Bronchial epithelial cell (primary cell): Measurements from ENCODE around the gene CAMK2D. TPM values are rescaled to one million over a fixed set of nuclear protein-coding genes. Genes with fewer than 3 reads are reported as not detected.

ENCODE experiments used
- DNase-seq: peaks from one replicate; pipeline ENCODE4 v3.0.0-alpha.2; 2010; ENCODE audit warnings: low read depth
- FAIRE-seq: peaks from 2 replicates; lab custom pipeline; 2011; peaks lifted over from hg19 to GRCh38; lab: Jason Lieb, UNC
- H3K27me3 ChIP-seq: 2 replicates; pipeline ENCODE4 v1.5.1; 2011; ENCODE audit warnings: low read length; ENCODE audit not compliant: control insufficient read depth, insufficient read depth
- H3K36me3 ChIP-seq: 2 replicates; pipeline ENCODE4 v1.5.1; 2011; ENCODE audit warnings: low read length; ENCODE audit not compliant: control insufficient read depth, insufficient read depth
- H3K4me3 ChIP-seq: 2 replicates; pipeline ENCODE4 v1.5.1; 2011; ENCODE audit warnings: mild to moderate bottlenecking, low read depth, low read length, control low read depth
- total RNA-seq: library from RNA; depleted of rRNA; stranded (reverse); fragments of >200 nt; gene quantifications from 2 replicates; pipeline ENCODE4 v1.2.1, GENCODE V29; 2014
- TF ChIP-seq, protein P1 (sequence below): IDR thresholded peaks from 2 replicates; pipeline ENCODE4 v1.5.1; 2011; ENCODE audit warnings: mild to moderate bottlenecking, moderate library complexity, low read length, control low read depth, inconsistent platforms; ENCODE audit not compliant: insufficient read depth, severe bottlenecking

Gene CAMK2D
- total RNA-seq, 1 donor from 2014 or later = 50.8 TPM

DNA sequence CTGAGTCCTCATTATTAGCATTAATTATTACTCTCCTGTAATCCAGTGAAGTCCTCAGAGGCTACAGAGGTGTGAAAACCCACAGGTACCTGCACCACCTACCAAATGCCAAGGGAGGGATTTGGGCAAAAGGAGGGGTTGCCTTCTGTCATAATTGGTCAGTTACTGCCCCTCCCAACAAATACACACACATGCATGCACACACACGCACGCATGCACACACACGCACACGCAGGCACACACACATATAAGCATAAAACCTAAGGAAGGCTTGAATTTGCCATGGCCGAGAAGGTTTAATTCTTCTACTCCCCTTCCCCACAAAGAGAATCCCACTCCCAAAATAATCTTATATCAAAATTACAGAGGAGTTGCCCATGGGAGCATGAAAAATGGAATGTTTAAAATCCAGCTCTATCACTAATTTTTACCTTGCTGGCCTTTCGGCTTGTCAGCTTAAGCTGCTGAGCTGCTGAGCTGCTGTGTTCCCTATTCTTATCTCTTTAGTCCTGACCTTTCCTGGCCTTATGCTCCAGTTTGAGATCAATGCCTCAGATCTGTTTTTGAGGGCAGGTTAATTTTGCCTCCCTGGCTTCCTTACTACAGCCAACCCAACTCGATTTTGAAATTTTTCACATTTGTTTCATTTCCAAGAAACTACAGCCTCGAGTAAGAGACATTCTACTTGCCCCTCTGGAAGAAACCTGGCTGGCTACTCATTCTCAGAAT lies 95.0 kb downstream of the CAMK2D start:
- FAIRE-seq (no peak), DNase-seq (no peak)
- H3K4me3 ChIP-seq = no peak overlapping the region
- H3K27me3 ChIP-seq = no peaks in the 10 kb centered on the region
- TF ChIP-seq, protein P1, sequence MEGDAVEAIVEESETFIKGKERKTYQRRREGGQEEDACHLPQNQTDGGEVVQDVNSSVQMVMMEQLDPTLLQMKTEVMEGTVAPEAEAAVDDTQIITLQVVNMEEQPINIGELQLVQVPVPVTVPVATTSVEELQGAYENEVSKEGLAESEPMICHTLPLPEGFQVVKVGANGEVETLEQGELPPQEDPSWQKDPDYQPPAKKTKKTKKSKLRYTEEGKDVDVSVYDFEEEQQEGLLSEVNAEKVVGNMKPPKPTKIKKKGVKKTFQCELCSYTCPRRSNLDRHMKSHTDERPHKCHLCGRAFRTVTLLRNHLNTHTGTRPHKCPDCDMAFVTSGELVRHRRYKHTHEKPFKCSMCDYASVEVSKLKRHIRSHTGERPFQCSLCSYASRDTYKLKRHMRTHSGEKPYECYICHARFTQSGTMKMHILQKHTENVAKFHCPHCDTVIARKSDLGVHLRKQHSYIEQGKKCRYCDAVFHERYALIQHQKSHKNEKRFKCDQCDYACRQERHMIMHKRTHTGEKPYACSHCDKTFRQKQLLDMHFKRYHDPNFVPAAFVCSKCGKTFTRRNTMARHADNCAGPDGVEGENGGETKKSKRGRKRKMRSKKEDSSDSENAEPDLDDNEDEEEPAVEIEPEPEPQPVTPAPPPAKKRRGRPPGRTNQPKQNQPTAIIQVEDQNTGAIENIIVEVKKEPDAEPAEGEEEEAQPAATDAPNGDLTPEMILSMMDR = no peak
- no peaks in the 10 kb centered on the region for H3K36me3 ChIP-seq

DNA sequence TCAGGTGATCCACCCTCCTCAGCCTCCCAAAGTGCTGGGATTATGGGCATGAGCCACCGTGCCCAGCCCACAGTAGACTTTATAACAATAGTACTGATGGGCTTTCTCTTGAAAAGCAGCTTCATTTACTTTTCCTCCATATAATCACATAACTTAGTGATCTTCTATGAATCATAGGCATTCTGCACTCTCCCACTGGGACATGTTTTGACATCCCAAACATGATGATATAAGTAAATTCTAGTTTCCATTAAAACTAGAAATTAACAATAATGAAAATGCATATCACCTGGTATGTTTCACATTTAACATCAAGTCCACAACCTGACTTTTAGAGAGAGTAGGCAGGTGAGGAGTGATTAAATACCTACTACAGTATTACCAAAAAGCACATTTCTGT lies 96.5 kb downstream of the CAMK2D start:
- Histone ChIP-seq H3K4me3 (no peak overlapping the region), H3K27me3 (no peaks in the 10 kb centered on the region), H3K36me3 (no peaks in the 10 kb centered on the region)
- FAIRE-seq (no peak), DNase-seq (peak; percentile 42)
- TF ChIP-seq, protein P1 = no peak

DNA sequence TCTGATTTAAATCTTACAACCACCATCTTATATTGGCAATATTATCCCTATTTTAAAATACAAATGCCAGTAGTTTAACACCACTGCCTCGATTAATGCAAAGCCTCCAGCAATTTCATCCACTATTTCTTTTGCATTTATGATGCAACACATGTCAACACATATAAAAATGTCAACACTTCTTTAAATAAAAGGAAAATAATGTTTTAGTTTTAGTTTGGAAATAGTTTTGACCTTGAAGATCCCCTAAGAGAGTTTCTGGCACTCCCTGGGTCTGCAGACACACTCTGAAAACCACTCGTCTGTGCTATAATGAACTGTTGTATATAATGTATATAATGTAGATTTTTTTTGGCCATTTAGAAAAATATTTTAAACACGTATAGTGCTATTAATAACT lies 99.0 kb downstream of the CAMK2D start:
- TF ChIP-seq, protein P1 = no peak
- no peak for FAIRE-seq
- DNase-seq = no peak
- Histone ChIP-seq H3K27me3 (no peaks in the 10 kb centered on the region), H3K4me3 (no peak overlapping the region), H3K36me3 (no peaks in the 10 kb centered on the region)

DNA sequence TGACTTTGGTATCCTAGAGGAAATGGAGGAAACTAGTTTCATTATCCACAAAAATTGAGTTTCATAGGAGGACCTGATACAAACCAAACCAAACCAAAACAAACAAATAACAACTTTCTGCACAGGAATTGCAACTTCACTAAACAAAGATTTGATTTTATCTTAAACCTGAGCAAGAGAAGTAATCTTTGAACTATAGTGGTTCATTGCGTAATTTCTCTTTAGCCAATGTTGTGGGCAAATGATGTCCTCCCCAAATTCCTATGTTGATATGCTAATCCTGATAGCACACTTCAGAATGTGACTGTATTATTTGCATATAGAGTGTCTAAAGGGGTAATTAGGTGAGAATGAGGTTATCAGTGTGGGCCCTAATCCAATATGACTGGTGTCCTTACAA lies 102.4 kb downstream of the CAMK2D start:
- TF ChIP-seq, protein P1 = no peak
- Histone ChIP-seq H3K36me3 (no peaks in the 10 kb centered on the region), H3K4me3 (no peak overlapping the region), H3K27me3 (no peaks in the 10 kb centered on the region)
- DNase-seq = no peak
- FAIRE-seq = no peak

DNA sequence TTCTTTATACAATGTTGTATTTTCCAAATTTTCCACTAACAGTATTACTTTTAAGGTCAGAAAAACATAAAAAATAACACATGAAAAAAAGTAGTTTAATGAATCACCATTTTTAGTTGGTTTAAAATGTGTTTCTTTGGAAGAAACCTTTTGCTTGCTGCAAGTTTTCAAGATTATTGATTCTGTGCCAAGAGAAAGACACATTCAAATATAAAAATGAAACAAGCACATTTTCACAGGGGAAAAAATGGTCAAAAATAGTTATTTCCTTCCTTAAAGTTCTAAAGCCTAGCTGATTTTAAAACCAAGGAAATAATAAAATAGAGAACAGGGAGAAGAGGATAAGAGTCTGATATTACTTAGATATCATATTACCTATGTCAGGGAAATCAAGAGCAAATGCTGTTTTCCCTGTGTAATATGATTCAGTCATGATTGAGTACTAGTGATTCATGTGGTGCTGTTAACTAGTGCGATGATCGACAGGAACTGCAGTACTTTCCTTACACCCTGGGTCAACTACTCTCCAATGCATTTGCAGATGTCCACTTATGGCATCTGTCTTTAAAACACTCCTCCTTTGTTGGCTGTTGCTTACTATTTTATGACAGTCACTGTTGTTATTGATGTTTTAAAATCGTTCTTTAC lies 103.8 kb downstream of the CAMK2D start:
- H3K27me3 ChIP-seq = no peaks in the 10 kb centered on the region
- TF ChIP-seq, protein P1 = no peak
- DNase-seq (peak; percentile 90), FAIRE-seq (no peak)
- H3K4me3 ChIP-seq = no peak overlapping the region
- H3K36me3 ChIP-seq = no peaks in the 10 kb centered on the region
